ENCODE measurements around the gene SPATA31D3. TPM values are rescaled to one million over a fixed set of nuclear protein-coding genes. Genes with fewer than 3 reads are reported as not detected.

The SPATA31D3 gene
- total and polyA plus RNA-seq, 2 of the 8 experiments (the other 6 are each of a cell fraction or from before 2014, with no cell fraction given): not detected

- TF ChIP-seq CHD7 (IDR thresholded peaks at IDR 0.05; ENCODE audit: insufficient replicate concordance, low read length): no peak
- TF ChIP-seq CTCF (IDR thresholded peaks at IDR 0.05; ENCODE audit: control extremely low read depth in 1 of 3, insufficient read depth in 1 of 3, low read depth in 1 of 3, low read length in 3 of 3): no peak
- no peak for TF ChIP-seq SIX5 (IDR thresholded peaks at IDR 0.05; ENCODE audit: low read depth, low read length)
- TF ChIP-seq RFX5 (IDR thresholded peaks at IDR 0.05; ENCODE audit: borderline replicate concordance, low read depth, low read length): no peak
- TF ChIP-seq GTF2F1 (IDR thresholded peaks at IDR 0.05; ENCODE audit: borderline replicate concordance, low read depth, low read length): no peak
Observed at GRCh38 chr9:81915801-81916505, 27.3 kb upstream of the SPATA31D3 start (continued).

Measured in H1 (cell line).